ENCODE results near the gene DHX58. TPM values are rescaled to one million over a fixed set of nuclear protein-coding genes. Genes with fewer than 3 reads are reported as not detected.

DHX58 gene
- total RNA-seq, 1 donor from 2014 or later, result 0.41 TPM

- Mint-ChIP-seq H3K27me3 (ENCODE audit: unreplicated experiment) (peaks cover 6% of the 10 kb centered on the region), H3K4me1 (ENCODE audit: unreplicated experiment) (peaks cover 42% of the 10 kb centered on the region), H3K27ac (ENCODE audit: unreplicated experiment) (no peak overlapping the region), H3K36me3 (ENCODE audit: low read depth, unreplicated experiment) (peaks cover 54% of the 10 kb centered on the region), H3K9me3 (ENCODE audit: unreplicated experiment) (no peaks in the 10 kb centered on the region), H3K4me3 (ENCODE audit: unreplicated experiment) (no peak overlapping the region)
- DNase-seq (ENCODE audit: low spot score), result no peak
- TF ChIP-seq CTCF (IDR thresholded peaks at IDR 0.05; ENCODE audit: unreplicated experiment), result no peak
Observed at GRCh38 chr17:42129109-42129837, 16.8 kb upstream of the DHX58 start.

GRCh38 chr17:42127414-42127813 is 14.9 kb upstream of the DHX58 start:
- H3K27me3 Mint-ChIP-seq (ENCODE audit: unreplicated experiment), result peaks cover 6% of the 10 kb centered on the region
- H3K4me3 Mint-ChIP-seq (ENCODE audit: unreplicated experiment), result peak overlapping the region; percentile 19
- peaks cover 24% of the 10 kb centered on the region for H3K4me1 Mint-ChIP-seq (ENCODE audit: unreplicated experiment)
- H3K9me3 Mint-ChIP-seq (ENCODE audit: unreplicated experiment), result no peaks in the 10 kb centered on the region
- DNase-seq (ENCODE audit: low spot score), result no peak
- peaks cover 54% of the 10 kb centered on the region for H3K36me3 Mint-ChIP-seq (ENCODE audit: low read depth, unreplicated experiment)
- H3K27ac Mint-ChIP-seq (ENCODE audit: unreplicated experiment), result no peak overlapping the region
- no peak for TF ChIP-seq CTCF (IDR thresholded peaks at IDR 0.05; ENCODE audit: unreplicated experiment)

GRCh38 chr17:42126836-42127235 is 14.3 kb upstream of the DHX58 start:
- Mint-ChIP-seq H3K36me3 (ENCODE audit: low read depth, unreplicated experiment) (peaks cover 54% of the 10 kb centered on the region), H3K27ac (ENCODE audit: unreplicated experiment) (no peak overlapping the region), H3K4me1 (ENCODE audit: unreplicated experiment) (peaks cover 20% of the 10 kb centered on the region), H3K27me3 (ENCODE audit: unreplicated experiment) (peaks cover 9% of the 10 kb centered on the region), H3K9me3 (ENCODE audit: unreplicated experiment) (no peaks in the 10 kb centered on the region), H3K4me3 (ENCODE audit: unreplicated experiment) (peak overlapping the region; percentile 19)
- no peak for DNase-seq (ENCODE audit: low spot score)
- TF ChIP-seq CTCF (IDR thresholded peaks at IDR 0.05; ENCODE audit: unreplicated experiment), result no peak

- H3K4me3 Mint-ChIP-seq (ENCODE audit: unreplicated experiment), result peak overlapping the region; percentile 56
- no peak overlapping the region for H3K27ac Mint-ChIP-seq (ENCODE audit: unreplicated experiment)
- peaks cover 12% of the 10 kb centered on the region for H3K4me1 Mint-ChIP-seq (ENCODE audit: unreplicated experiment)
Observed at GRCh38 chr17:42125565-42125964, 13.1 kb upstream of the DHX58 start.

More at GRCh38 chr17:42125565-42125964, 13.1 kb upstream of the DHX58 start:
- Mint-ChIP-seq H3K27me3 (ENCODE audit: unreplicated experiment) (peaks cover 10% of the 10 kb centered on the region), H3K36me3 (ENCODE audit: low read depth, unreplicated experiment) (peaks cover 47% of the 10 kb centered on the region), H3K9me3 (ENCODE audit: unreplicated experiment) (no peaks in the 10 kb centered on the region)
- DNase-seq (ENCODE audit: low spot score), result no peak
- no peak for TF ChIP-seq CTCF (IDR thresholded peaks at IDR 0.05; ENCODE audit: unreplicated experiment)
